HepG2 (cell line): ENCODE data around the gene RPS28. TPM values are rescaled to one million over a fixed set of nuclear protein-coding genes. Genes with fewer than 3 reads are reported as not detected.

Experiments used
- MED1 ChIP-seq: sonication (generic); formaldehyde crosslinking; IDR thresholded peaks from 2 replicates; pipeline ENCODE4 v1.4.0; 2020; ENCODE audit warnings: missing genetic modification reagents
- MEIS2 ChIP-seq: sonication (generic); formaldehyde crosslinking; IDR thresholded peaks from 2 replicates; pipeline ENCODE4 v1.9.0; 2021; ENCODE audit warnings: mild to moderate bottlenecking, missing genetic modification reagents
- RORA ChIP-seq: sonication (generic); formaldehyde crosslinking; IDR thresholded peaks from 2 replicates; pipeline ENCODE4 v1.5.0; 2020; ENCODE audit warnings: mild to moderate bottlenecking, missing genetic modification reagents, moderate library complexity
- ZBTB8A ChIP-seq: sonication (generic); formaldehyde crosslinking; IDR thresholded peaks from 2 replicates; pipeline ENCODE4 v1.4.0; 2020; ENCODE audit warnings: mild to moderate bottlenecking, low read depth, missing genetic modification reagents, borderline replicate concordance
- ZNF264 ChIP-seq: sonication (generic); formaldehyde crosslinking; IDR thresholded peaks from 2 replicates; pipeline ENCODE4 v1.4.0; 2020; ENCODE audit warnings: missing genetic modification reagents
- polyA plus RNA-seq, 8 experiments: library from polyadenylated mRNA; depleted of rRNA in 3 of 8; stranded (reverse) in 7 of 8; unstranded in 1 of 8; fragments of >200 nt; fragmentation: Illumina TruSeq in 4 of 8; extraction: Trizol in 4 of 8; gene quantifications; 2 replicates each; pipeline versions ENCODE4 v1.2.1 to v1.2.3, GENCODE V29; 2011 to 2016; ENCODE audit warnings: low read depth in 4 of 8, missing spikeins in 1 of 8, mixed read lengths in 1 of 8; ENCODE audit not compliant: insufficient read depth in 1 of 8
- total RNA-seq, 5 experiments: library from RNA; depleted of rRNA; stranded (reverse); fragments of >200 nt; fragmentation: Illumina TruSeq; extraction: Trizol; gene quantifications; 2 replicates each; pipeline ENCODE4 v1.2.3, GENCODE V29; 2016; ENCODE audit warnings: low read depth in 1 of 5
- TF ChIP-seq, protein P1 (sequence below): sonication (generic); formaldehyde crosslinking; IDR thresholded peaks from 2 replicates; pipeline ENCODE4 v1.5.0; 2020; ENCODE audit warnings: mild to moderate bottlenecking, missing genetic modification reagents, borderline replicate concordance

RPS28 gene
- total and polyA plus RNA-seq, 2 of the 13 experiments (the other 11 are each of a cell fraction or from before 2014, with no cell fraction given) = 281 to 545 TPM

- TF ChIP-seq, protein P1, sequence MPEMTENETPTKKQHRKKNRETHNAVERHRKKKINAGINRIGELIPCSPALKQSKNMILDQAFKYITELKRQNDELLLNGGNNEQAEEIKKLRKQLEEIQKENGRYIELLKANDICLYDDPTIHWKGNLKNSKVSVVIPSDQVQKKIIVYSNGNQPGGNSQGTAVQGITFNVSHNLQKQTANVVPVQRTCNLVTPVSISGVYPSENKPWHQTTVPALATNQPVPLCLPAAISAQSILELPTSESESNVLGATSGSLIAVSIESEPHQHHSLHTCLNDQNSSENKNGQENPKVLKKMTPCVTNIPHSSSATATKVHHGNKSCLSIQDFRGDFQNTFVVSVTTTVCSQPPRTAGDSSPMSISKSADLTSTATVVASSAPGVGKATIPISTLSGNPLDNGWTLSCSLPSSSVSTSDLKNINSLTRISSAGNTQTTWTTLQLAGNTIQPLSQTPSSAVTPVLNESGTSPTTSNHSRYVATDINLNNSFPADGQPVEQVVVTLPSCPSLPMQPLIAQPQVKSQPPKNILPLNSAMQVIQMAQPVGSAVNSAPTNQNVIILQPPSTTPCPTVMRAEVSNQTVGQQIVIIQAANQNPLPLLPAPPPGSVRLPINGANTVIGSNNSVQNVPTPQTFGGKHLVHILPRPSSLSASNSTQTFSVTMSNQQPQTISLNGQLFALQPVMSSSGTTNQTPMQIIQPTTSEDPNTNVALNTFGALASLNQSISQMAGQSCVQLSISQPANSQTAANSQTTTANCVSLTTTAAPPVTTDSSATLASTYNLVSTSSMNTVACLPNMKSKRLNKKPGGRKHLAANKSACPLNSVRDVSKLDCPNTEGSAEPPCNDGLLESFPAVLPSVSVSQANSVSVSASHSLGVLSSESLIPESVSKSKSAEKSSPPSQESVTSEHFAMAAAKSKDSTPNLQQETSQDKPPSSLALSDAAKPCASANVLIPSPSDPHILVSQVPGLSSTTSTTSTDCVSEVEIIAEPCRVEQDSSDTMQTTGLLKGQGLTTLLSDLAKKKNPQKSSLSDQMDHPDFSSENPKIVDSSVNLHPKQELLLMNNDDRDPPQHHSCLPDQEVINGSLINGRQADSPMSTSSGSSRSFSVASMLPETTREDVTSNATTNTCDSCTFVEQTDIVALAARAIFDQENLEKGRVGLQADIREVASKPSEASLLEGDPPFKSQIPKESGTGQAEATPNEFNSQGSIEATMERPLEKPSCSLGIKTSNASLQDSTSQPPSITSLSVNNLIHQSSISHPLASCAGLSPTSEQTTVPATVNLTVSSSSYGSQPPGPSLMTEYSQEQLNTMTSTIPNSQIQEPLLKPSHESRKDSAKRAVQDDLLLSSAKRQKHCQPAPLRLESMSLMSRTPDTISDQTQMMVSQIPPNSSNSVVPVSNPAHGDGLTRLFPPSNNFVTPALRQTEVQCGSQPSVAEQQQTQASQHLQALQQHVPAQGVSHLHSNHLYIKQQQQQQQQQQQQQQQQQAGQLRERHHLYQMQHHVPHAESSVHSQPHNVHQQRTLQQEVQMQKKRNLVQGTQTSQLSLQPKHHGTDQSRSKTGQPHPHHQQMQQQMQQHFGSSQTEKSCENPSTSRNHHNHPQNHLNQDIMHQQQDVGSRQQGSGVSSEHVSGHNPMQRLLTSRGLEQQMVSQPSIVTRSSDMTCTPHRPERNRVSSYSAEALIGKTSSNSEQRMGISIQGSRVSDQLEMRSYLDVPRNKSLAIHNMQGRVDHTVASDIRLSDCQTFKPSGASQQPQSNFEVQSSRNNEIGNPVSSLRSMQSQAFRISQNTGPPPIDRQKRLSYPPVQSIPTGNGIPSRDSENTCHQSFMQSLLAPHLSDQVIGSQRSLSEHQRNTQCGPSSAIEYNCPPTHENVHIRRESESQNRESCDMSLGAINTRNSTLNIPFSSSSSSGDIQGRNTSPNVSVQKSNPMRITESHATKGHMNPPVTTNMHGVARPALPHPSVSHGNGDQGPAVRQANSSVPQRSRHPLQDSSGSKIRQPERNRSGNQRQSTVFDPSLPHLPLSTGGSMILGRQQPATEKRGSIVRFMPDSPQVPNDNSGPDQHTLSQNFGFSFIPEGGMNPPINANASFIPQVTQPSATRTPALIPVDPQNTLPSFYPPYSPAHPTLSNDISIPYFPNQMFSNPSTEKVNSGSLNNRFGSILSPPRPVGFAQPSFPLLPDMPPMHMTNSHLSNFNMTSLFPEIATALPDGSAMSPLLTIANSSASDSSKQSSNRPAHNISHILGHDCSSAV (CRISPR knock-in tag) = no peak
- TF ChIP-seq ZNF264 (no peak), RORA (no peak), MED1 (no peak), ZBTB8A (CRISPR knock-in tag) (no peak), MEIS2 (CRISPR knock-in tag) (no peak)
Observed at GRCh38 chr19:8337728-8338127, 16.4 kb downstream of the RPS28 start (continued).
